Testis (tissue), 2 donors: ENCODE results near the gene FFAR3.

Source experiments
- POLR2A ChIP-seq: fragments of 450-650 bp; IDR thresholded peaks from one replicate; pipeline ENCODE4 v1.6.1; 2017; ENCODE audit warnings: antibody characterized with exemption, mild to moderate bottlenecking, moderate library complexity
- TF ChIP-seq, protein P1 (sequence below), 3 experiments: fragments of 450-650 bp in 2 of 3; fragments of 200-600 bp in 1 of 3; sonication (generic) in 1 of 3; IDR thresholded peaks; one replicate each; pipeline ENCODE4 v1.5.1; 2016 to 2019; ENCODE audit warnings: antibody characterized with exemption in 3 of 3, mild to moderate bottlenecking in 2 of 3, moderate library complexity in 1 of 3

DNA sequence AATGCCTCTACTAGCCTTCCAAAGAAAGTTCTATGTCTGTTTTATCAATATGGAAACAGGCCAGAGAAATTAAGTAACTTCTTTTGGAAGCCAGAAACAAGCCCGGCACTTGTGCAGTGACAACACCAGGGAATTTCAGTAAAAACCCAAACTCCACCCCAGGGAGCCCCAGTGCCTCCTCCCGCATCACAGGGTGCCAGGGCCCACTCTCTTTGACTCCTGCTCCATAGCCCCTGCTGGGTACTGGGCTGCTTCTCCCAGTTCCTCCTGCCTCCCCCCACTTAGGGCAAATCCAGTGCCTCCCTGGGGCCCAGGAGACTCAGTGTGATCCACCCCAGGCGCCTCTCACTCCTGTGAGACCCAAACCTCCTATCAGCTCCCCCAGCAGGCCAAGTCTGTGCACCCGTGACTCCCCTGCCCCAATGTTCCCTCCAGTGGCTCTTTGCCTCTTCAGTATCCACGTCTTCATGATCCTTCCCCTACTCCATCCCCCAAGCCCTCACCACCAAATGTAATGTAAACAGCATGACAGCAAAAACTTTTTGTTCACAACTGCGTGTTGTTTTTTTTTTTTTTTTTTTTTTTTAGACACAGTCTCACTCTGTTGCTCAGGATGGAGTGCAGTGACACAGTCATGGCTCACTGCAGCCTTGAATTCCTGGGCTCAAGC, 2.3 kb upstream of the FFAR3 start:
- TF ChIP-seq, protein P1, sequence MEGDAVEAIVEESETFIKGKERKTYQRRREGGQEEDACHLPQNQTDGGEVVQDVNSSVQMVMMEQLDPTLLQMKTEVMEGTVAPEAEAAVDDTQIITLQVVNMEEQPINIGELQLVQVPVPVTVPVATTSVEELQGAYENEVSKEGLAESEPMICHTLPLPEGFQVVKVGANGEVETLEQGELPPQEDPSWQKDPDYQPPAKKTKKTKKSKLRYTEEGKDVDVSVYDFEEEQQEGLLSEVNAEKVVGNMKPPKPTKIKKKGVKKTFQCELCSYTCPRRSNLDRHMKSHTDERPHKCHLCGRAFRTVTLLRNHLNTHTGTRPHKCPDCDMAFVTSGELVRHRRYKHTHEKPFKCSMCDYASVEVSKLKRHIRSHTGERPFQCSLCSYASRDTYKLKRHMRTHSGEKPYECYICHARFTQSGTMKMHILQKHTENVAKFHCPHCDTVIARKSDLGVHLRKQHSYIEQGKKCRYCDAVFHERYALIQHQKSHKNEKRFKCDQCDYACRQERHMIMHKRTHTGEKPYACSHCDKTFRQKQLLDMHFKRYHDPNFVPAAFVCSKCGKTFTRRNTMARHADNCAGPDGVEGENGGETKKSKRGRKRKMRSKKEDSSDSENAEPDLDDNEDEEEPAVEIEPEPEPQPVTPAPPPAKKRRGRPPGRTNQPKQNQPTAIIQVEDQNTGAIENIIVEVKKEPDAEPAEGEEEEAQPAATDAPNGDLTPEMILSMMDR (IDR thresholded peaks at IDR 0.05): no peak
- no peak for TF ChIP-seq POLR2A
